SK-N-SH (cell line): ENCODE measurements around the gene ARID1A.

Experiments used
- EP300 ChIP-seq, 2 experiments: IDR thresholded peaks; 2 replicates each; pipeline versions ENCODE4 v1.4.0 to v1.6.1; 2012; ENCODE audit warnings: borderline replicate concordance in 1 of 2, low read depth in 1 of 2, low read length in 1 of 2
- POLR2AphosphoS5 ChIP-seq: IDR thresholded peaks from 2 replicates; pipeline ENCODE4 v1.6.1; 2012; ENCODE audit warnings: low read depth, low read length

DNA sequence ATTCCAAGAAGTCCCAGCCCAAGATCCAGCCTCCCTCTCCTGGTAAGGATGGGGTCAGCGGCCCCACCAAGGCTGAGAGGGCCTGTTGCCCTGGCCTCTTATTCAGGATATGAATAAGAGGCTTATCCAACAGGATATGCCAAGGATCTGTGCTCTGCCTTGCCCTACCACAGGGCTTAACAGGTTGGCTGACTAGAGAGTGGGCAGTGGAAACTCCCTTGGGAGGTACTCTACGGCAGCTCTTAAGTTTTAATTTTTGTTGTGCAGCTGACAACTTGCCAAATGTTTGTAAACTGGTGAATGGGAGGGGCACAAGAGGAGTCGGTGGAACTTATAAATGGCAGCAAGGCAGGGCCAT is 75.4 kb downstream of the ARID1A start:
- TF ChIP-seq EP300 (IDR thresholded peaks at IDR 0.05; ENCODE audit: borderline replicate concordance in 1 of 2, low read depth in 1 of 2, low read length in 1 of 2) (no peak), POLR2AphosphoS5 (no peak)
